ENCODE measurements around the gene NAE1.

GRCh38 chr16:66774981-66775380 is 55.8 kb downstream of the NAE1 start:
- no peak for TF ChIP-seq POLR2A (IDR thresholded peaks at IDR 0.05; ENCODE audit: low read depth, low read length)
- no peak for TF ChIP-seq TAF1 (IDR thresholded peaks at IDR 0.05; ENCODE audit: low read depth, low read length)
